Esophagus muscularis mucosa (tissue), 4 donors: ENCODE results near the gene NLK. TPM values are rescaled to one million over a fixed set of nuclear protein-coding genes. Genes with fewer than 3 reads are reported as not detected.

Experiments used
- DNase-seq: peaks from one replicate; pipeline ENCODE4 v3.0.0-alpha.2; 2017; ENCODE audit errors: extremely low spot score
- H3K27ac ChIP-seq, 4 donors: fragments of 200-600 bp; sonication (generic); replicated peaks in 1 of 4; 1 replicate in 3 of 4; 2 replicates in 1 of 4; pipeline ENCODE4 v1.5.1; 2016 to 2019; ENCODE audit warnings: mild to moderate bottlenecking in 1 of 4
- H3K27me3 ChIP-seq, 4 donors: fragments of 200-600 bp; sonication (generic); one replicate each; pipeline versions ENCODE4 v1.5.1 to v1.6.0; 2016 to 2019
- H3K36me3 ChIP-seq, 4 donors: fragments of 200-600 bp; sonication (generic); one replicate each; pipeline ENCODE4 v1.5.1; 2016 to 2019
- H3K4me1 ChIP-seq, 4 donors: fragments of 200-600 bp; sonication (generic); one replicate each; pipeline ENCODE4 v1.5.1; 2016 to 2019
- H3K4me3 ChIP-seq, 4 donors: fragments of 200-600 bp; sonication (generic); 1 replicate in 2 of 4; 2 replicates in 2 of 4; pipeline ENCODE4 v1.5.1; 2016 to 2019; ENCODE audit warnings: mild to moderate bottlenecking in 4 of 4, moderate library complexity in 1 of 4
- H3K9me3 ChIP-seq, 4 donors: fragments of 200-600 bp; sonication (generic); 1 replicate in 3 of 4; 2 replicates in 1 of 4; pipeline ENCODE4 v1.5.1; 2016 to 2019
- CTCF ChIP-seq, 3 experiments: fragments of 200-600 bp in 2 of 3; fragments of 450-650 bp in 1 of 3; sonication (generic) in 2 of 3; IDR thresholded peaks; one replicate each; pipeline ENCODE4 v1.5.1; 2017 to 2019; ENCODE audit warnings: antibody characterized with exemption in 3 of 3, mild to moderate bottlenecking in 2 of 3, moderate library complexity in 1 of 3
- EP300 ChIP-seq: sonication (generic); formaldehyde crosslinking; IDR thresholded peaks from one replicate; pipeline ENCODE4 v1.6.1; 2017; ENCODE audit warnings: antibody characterized with exemption
- POLR2A ChIP-seq: fragments of 450-650 bp; IDR thresholded peaks from one replicate; pipeline ENCODE4 v1.6.1; 2017; ENCODE audit warnings: antibody characterized with exemption, moderate library complexity, mild to moderate bottlenecking, low read depth
- POLR2AphosphoS5 ChIP-seq, 2 donors: sonication (generic); formaldehyde crosslinking; IDR thresholded peaks; one replicate each; pipeline ENCODE4 v1.6.1; 2017; ENCODE audit warnings: antibody characterized with exemption in 2 of 2
- WGBS: methylation state at CpG from one replicate; pipeline ENCODE4 v1.1.5; 2018; 5-methylcytosine and 5-hydroxymethylcytosine counted together
- intact Hi-C: fragments of 100-400 bp; cut with DNase I; formaldehyde crosslinking; loops from one replicate; pipeline ENCODE4 v1.15.1; 2023
- total RNA-seq, 4 donors: library from RNA; depleted of rRNA; stranded (reverse); fragments of >200 nt; gene quantifications; one replicate each; pipeline versions ENCODE4 v1.1.0 to v1.2.1, GENCODE V29; 2016

The NLK gene
- total RNA-seq, 4 donors from 2014 or later = 10.1 to 16.2 (median 12.6) TPM

GRCh38 chr17:28139822-28140221 is 97.3 kb downstream of the NLK start:
- no peaks in the 10 kb centered on the region for H3K27me3 ChIP-seq
- intact Hi-C loops = no loop called here
- TF ChIP-seq CTCF (IDR thresholded peaks at IDR 0.05) (no peak), POLR2AphosphoS5 (IDR thresholded peaks at IDR 0.05) (no peak), EP300 (no peak), POLR2A (no peak)
- DNase-seq = no peak
- H3K4me1 ChIP-seq = peaks cover 0 to 2% (median 0%) of the 10 kb centered on the region in 4 donors
- H3K27ac ChIP-seq = no peak overlapping the region
- 57% methylated on average over 1 of the region's 1 CpG for WGBS
- no peak overlapping the region for H3K4me3 ChIP-seq
- no peaks in the 10 kb centered on the region for H3K9me3 ChIP-seq
- peaks cover 0 to 8% (median under 1%) of the 10 kb centered on the region in 4 donors for H3K36me3 ChIP-seq

GRCh38 chr17:28141313-28141712 is 98.8 kb downstream of the NLK start:
- peaks cover 0 to 3% (median 0%) of the 10 kb centered on the region in 4 donors for H3K4me1 ChIP-seq
- no peaks in the 10 kb centered on the region for H3K9me3 ChIP-seq
- no peak overlapping the region for H3K4me3 ChIP-seq
- no peaks in the 10 kb centered on the region for H3K27me3 ChIP-seq
- TF ChIP-seq POLR2A = no peak
- no peak for TF ChIP-seq EP300
- TF ChIP-seq POLR2AphosphoS5 (IDR thresholded peaks at IDR 0.05) = no peak
- TF ChIP-seq CTCF (IDR thresholded peaks at IDR 0.05) = no peak
- H3K36me3 ChIP-seq = peaks cover 0 to 8% (median 0%) of the 10 kb centered on the region in 4 donors
- DNase-seq = no peak
- intact Hi-C loops = no loop called here
- H3K27ac ChIP-seq = no peak overlapping the region
- WGBS = 89% methylated on average over 3 of the region's 3 CpGs

GRCh38 chr17:28141773-28142172 is 99.3 kb downstream of the NLK start:
- Histone ChIP-seq H3K9me3 (no peaks in the 10 kb centered on the region), H3K4me1 (peaks cover 0 to 3% (median 0%) of the 10 kb centered on the region in 4 donors), H3K27ac (no peak overlapping the region), H3K27me3 (no peaks in the 10 kb centered on the region), H3K4me3 (no peak overlapping the region), H3K36me3 (peaks cover 0 to 8% (median 0%) of the 10 kb centered on the region in 4 donors)
- TF ChIP-seq EP300 = no peak
- no peak for TF ChIP-seq POLR2A
- TF ChIP-seq POLR2AphosphoS5 (IDR thresholded peaks at IDR 0.05) = no peak
- no peak for TF ChIP-seq CTCF (IDR thresholded peaks at IDR 0.05)
- intact Hi-C loops = no loop called here
- DNase-seq = no peak
- WGBS = 87% methylated on average over 1 of the region's 1 CpG

GRCh38 chr17:28142305-28142704 is 99.8 kb downstream of the NLK start:
- intact Hi-C loops = no loop called here
- TF ChIP-seq POLR2AphosphoS5 (IDR thresholded peaks at IDR 0.05) (no peak), POLR2A (no peak), CTCF (IDR thresholded peaks at IDR 0.05) (no peak), EP300 (no peak)
- WGBS = 82% methylated on average over 5 of the region's 5 CpGs

GRCh38 chr17:28144019-28144418 is 101.5 kb downstream of the NLK start:
- Histone ChIP-seq H3K4me1 (peaks cover 0 to 3% (median 0%) of the 10 kb centered on the region in 4 donors), H3K9me3 (no peaks in the 10 kb centered on the region), H3K4me3 (no peak overlapping the region), H3K27ac (no peak overlapping the region), H3K27me3 (no peaks in the 10 kb centered on the region), H3K36me3 (peaks cover 0 to 8% (median 0%) of the 10 kb centered on the region in 4 donors)
- DNase-seq = no peak
- TF ChIP-seq CTCF (IDR thresholded peaks at IDR 0.05) (no peak), EP300 (no peak), POLR2A (no peak), POLR2AphosphoS5 (IDR thresholded peaks at IDR 0.05) (no peak)
- WGBS = 75% methylated on average over 3 of the region's 3 CpGs
- intact Hi-C loops = no loop called here

More at GRCh38 chr17:28142305-28142704, 99.8 kb downstream of the NLK start:
- DNase-seq = no peak
- Histone ChIP-seq H3K36me3 (peaks cover 0 to 8% (median 0%) of the 10 kb centered on the region in 4 donors), H3K27ac (no peak overlapping the region), H3K4me1 (peaks cover 0 to 3% (median 0%) of the 10 kb centered on the region in 4 donors), H3K4me3 (no peak overlapping the region), H3K9me3 (no peaks in the 10 kb centered on the region), H3K27me3 (no peaks in the 10 kb centered on the region)
